ENCODE results near the gene KCTD17. TPM values are rescaled to one million over a fixed set of nuclear protein-coding genes. Genes with fewer than 3 reads are reported as not detected.

Gene KCTD17
- total and polyA plus RNA-seq, 2 of the 13 experiments (the other 11 are each of a cell fraction or from before 2014, with no cell fraction given): 5.3 to 11.7 TPM

DNA sequence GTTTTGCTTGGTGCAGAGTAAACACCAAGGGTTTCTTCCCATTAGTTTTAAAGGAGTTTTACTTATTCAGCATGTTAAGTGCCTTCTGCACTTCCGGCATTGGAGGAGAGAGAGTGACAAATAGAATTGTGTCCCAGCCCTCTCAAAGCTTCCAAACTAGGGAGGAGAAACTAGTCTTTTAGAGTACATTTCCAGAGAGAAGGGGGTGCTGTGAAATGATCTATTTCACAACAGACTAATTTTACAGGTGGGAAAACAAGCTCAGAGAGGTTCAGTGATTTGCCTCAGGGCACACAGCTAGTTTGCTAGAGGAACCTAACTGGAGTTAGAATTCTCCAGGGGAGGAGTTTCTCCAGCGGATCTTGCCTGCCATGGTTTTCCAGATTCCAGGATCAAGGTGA, 19.4 kb upstream of the KCTD17 start:
- BruUV-seq (replicated peaks): TSS peak; percentile 98
- Histone ChIP-seq H3K79me2 (ENCODE audit: insufficient read depth, low read length) (peaks cover 5% of the 10 kb centered on the region), H3K9ac (ENCODE audit: insufficient read depth, low read depth, low read length) (peak overlapping the region; percentile 92), H4K20me1 (ENCODE audit: insufficient read depth, low read length) (no peaks in the 10 kb centered on the region), H3K27ac (ENCODE audit: extremely low read length, insufficient read depth, low read length) (peak overlapping the region; percentile 99), H2AFZ (ENCODE audit: low read length) (no peak overlapping the region), H3K4me1 (ENCODE audit: insufficient read depth, low read length) (peaks cover 89% of the 10 kb centered on the region), H3K4me3 (replicated peaks in 1 of 3; ENCODE audit: insufficient read depth in 1 of 3, low read depth in 2 of 3, low read length in 3 of 3) (peak overlapping the region; percentile 43 to 69 (median 51)), H3K27me3 (ENCODE audit: control insufficient read depth in 1 of 2, insufficient read depth in 2 of 2, low read length in 2 of 2) (no peaks in the 10 kb centered on the region), H3K4me2 (ENCODE audit: low read depth, low read length) (peak overlapping the region; percentile 94), H3K9me3 (ENCODE audit: low read length) (no peaks in the 10 kb centered on the region), H3K36me3 (replicated peaks in 1 of 2; ENCODE audit: control insufficient read depth in 1 of 2, insufficient read depth in 2 of 2, low read length in 2 of 2) (peaks cover 3 to 19% of the 10 kb centered on the region in 2 experiments)
- in situ Hi-C loops (cut with HindIII; ENCODE audit: extremely low pct_ligation_motif_present, low pct_unique_long_range_greater_than_20kb) (no loop called here), intact Hi-C loops (cut with micrococcal nuclease; ENCODE audit: unreplicated experiment) (loop anchor here (2.0 to 5.0 kb wide), 2 partner anchors 77 to 165 kb away; partner anchors contain the start of gene TMPRSS6)
- no peak; the same call in 2 of the 3 replicates for ATAC-seq
- CTCF ChIA-PET (ENCODE audit: low intra/inter-chr PET ratio, low total read pairs): no interaction called here
- POLR2A ChIA-PET: interaction anchor here (0.6 to 13.3 kb wide), 18 partner anchors 12 to 776 kb away, joined by 3 to 383 read pairs (median 4); partner anchors contain the start of genes CDC42EP1, FOXRED2, GCAT and KCTD17
- WGBS (ENCODE audit: low lambda C conversion rate): 0% methylated on average over 1 of the region's 2 CpGs
- no peak for FAIRE-seq
- DNase-seq (ENCODE audit: low spot score): no peak
- TF ChIP-seq KAT2B (IDR thresholded peaks at IDR 0.05; ENCODE audit: borderline replicate concordance, low read depth, low read length) (no peak), ZNF740 (CRISPR knock-in tag; IDR thresholded peaks at IDR 0.05) (peak; percentile 65; the same call in 1 of the 2 replicates), PAF1 (CRISPR knock-in tag; IDR thresholded peaks at IDR 0.05) (peak; percentile 94; the same call in 1 of the 2 replicates), FOXO4 (CRISPR knock-in tag; conservative IDR thresholded peaks at IDR 0.05) (no peak), SMAD1 (CRISPR knock-in tag; IDR thresholded peaks at IDR 0.05; ENCODE audit: borderline replicate concordance, low read depth) (no peak), ZBTB43 (CRISPR knock-in tag; conservative IDR thresholded peaks at IDR 0.05) (0 out of 2 replicates have a peak, but pooled peaks have one; percentile 22), MLXIP (CRISPR knock-in tag; IDR thresholded peaks at IDR 0.05; ENCODE audit: borderline replicate concordance) (0 out of 2 replicates have a peak, but pooled peaks have one; percentile 8), ZNF317 (CRISPR knock-in tag; IDR thresholded peaks at IDR 0.05) (no peak), ETV5 (CRISPR knock-in tag; IDR thresholded peaks at IDR 0.05; ENCODE audit: borderline replicate concordance) (0 out of 2 replicates have a peak, but pooled peaks have one; percentile 14), PHF8 (CRISPR knock-in tag; IDR thresholded peaks at IDR 0.05) (no peak), ZBTB20 (CRISPR knock-in tag; IDR thresholded peaks at IDR 0.05; ENCODE audit: borderline replicate concordance, low read depth) (0 out of 2 replicates have a peak, but pooled peaks have one; percentile 5), MED1 (CRISPR knock-in tag; IDR thresholded peaks at IDR 0.05) (peak; percentile 9; the same call in 1 of the 2 replicates), FOXK2 (IDR thresholded peaks at IDR 0.05) (no peak), ZBTB25 (CRISPR knock-in tag; IDR thresholded peaks at IDR 0.05) (no peak), NONO (IDR thresholded peaks at IDR 0.05) (no peak), NONO (CRISPR knock-in tag; conservative IDR thresholded peaks at IDR 0.05) (no peak)
- TF ChIP-seq, protein P1, sequence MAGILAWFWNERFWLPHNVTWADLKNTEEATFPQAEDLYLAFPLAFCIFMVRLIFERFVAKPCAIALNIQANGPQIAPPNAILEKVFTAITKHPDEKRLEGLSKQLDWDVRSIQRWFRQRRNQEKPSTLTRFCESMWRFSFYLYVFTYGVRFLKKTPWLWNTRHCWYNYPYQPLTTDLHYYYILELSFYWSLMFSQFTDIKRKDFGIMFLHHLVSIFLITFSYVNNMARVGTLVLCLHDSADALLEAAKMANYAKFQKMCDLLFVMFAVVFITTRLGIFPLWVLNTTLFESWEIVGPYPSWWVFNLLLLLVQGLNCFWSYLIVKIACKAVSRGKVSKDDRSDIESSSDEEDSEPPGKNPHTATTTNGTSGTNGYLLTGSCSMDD (CRISPR knock-in tag; IDR thresholded peaks at IDR 0.05): no peak
